GM18873 (cell line): ENCODE results near the gene LRRC3B.

Source experiments
- ATAC-seq: cut with Tn5 transposase; IDR thresholded peaks from one replicate; pipeline ENCODE4 v1.9.1; 2021; ENCODE audit warnings: mild to moderate bottlenecking, moderate library complexity, moderate number of reproducible peaks; ENCODE audit not compliant: unreplicated experiment, low FRiP score

LRRC3B gene

GRCh38 chr3:26704736-26705135, 82.2 kb downstream of the LRRC3B start:
- no peak for ATAC-seq

GRCh38 chr3:26708501-26708900, 85.9 kb downstream of the LRRC3B start:
- ATAC-seq: no peak

DNA sequence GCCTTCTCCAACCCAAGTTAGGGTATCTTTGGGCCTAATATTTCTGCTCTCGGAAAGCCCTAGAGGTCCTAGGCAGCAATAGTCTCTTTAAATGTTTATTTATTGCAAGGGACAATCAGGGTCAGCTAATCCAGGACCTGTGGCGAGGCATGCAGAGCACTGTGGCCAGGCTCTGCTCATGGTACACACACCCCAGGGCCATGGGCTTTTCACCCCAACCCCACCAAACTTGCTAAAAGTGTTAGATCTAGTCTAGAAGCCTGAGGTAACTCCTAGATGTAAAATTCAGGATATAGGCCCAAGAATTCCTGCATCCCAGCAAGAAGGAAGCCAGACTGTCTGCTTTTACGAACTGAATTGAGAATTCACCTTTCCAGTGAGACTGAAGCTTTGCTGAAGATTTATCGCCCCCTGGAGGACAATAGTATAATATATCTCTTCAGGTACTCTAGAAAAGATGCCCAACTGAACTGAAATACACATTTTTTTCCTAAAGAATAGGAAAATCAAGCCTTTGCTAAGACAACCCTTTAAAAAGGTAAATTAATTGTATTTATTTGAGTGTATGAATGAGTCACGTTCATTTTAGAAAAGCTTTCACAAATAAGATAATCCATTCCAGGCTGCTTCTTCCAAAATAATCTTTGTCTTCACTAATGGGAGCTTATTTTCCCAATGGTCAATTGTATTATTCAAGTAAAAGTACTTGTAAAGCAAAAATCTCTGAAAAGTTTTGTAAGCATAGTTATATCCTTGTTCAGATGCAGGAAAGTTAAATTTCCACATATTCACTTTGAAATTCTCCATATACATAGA, 89.8 kb downstream of the LRRC3B start:
- ATAC-seq: peak; percentile 68

DNA sequence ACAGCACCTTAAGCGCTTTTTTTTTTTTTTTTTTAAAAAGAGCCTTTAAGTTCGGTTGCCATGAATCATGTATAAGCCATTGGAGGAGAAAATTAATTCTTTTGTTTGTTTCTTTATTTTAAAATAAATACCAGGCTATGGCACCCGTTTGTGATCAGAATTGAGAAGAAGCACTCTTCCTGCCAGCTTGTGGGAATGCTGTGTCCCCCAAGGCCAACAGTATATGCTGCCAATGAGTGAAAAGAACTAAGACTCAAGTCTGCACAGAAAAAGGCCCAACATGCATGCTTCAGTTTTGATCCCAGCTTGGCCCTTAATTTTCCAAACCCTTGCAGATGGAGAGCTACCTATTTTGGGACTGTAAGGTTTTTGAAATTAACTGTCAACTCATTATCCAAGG, 90.5 kb downstream of the LRRC3B start:
- no peak for ATAC-seq

DNA sequence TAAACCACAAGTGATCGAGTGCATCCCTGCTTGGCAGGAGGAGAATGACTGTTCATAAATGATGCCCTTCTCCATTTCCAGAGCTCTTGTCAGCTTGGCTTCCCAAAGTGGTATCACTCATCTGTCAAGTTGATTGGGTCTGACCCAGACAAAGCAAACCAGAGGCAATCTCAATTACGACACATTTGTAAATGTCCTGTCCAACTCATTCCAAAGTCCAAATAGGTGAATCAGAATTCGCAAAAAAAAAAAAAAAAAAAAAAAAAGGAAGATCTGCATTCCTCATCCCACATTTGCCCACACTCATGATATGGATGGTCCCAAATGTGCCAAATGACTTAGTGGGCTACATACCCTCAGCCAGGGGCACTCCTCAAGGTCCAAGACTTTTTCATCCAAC, 91.9 kb downstream of the LRRC3B start:
- ATAC-seq: no peak

- no peak for ATAC-seq
Measured at GRCh38 chr3:26715431-26715830, 92.9 kb downstream of the LRRC3B start.

GRCh38 chr3:26718315-26718714, 95.7 kb downstream of the LRRC3B start:
- ATAC-seq: no peak

GRCh38 chr3:26719134-26719533, 96.6 kb downstream of the LRRC3B start:
- no peak for ATAC-seq

DNA sequence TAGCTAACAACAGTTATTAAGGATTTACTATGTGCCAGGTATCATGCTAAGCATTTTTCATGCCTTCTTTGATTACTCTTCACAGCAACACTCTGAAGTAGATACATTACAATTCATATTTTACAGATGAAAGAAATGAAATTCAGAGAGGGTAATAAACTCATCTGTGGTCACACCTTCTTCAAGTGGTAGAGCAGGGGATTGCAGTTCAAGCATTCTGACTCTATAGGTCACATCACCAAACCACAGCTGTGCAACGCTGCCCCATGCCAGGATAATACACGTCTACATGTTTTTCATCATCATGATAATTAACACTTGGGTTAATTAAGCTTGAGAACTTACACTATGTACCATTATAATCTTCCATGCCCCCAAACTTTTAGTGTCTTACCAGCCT, 98.5 kb downstream of the LRRC3B start:
- no peak for ATAC-seq

DNA sequence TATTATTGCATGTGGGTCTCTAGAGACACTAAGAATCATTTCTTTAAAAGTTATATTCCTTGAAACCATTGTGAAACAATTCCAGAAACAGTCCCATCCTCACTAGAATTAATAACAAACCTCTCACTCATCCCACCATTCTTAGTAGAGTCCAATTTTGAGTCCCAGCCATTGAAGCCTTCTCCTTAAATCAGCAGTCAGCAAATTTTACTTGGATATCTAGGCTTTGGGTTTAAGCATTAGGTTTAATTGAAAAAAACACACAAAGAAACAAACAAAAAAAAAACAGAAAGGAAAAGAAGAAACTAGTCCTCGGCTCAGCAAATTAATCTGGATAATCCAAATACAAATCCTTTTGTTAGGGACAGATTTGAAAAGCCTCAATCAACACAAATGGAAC, 109.3 kb downstream of the LRRC3B start:
- no peak for ATAC-seq

- no peak for ATAC-seq
Measured at GRCh38 chr3:26750263-26750662, 127.7 kb downstream of the LRRC3B start.

- ATAC-seq: no peak
Measured at GRCh38 chr3:26752466-26752865, 129.9 kb downstream of the LRRC3B start.

DNA sequence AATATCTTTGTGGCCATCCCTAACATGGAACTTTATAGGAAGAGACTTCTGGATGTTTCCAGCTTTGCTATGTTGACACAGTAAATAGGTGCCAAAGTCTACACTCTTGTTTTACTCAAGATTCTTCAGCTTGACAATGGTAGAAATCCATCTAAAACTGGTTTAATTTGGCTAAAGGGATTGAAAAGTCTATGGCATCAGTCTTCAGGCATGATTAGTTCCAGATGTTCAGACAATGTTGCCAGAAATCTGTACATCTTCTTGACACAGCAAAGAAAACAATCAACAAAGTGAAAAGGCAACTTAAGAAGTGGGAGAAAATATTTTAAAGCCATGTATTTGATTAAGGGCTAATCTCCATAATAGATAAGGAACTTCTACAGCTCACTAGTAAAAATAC, 130.5 kb downstream of the LRRC3B start:
- ATAC-seq: no peak

GRCh38 chr3:26757978-26758377, 135.4 kb downstream of the LRRC3B start:
- ATAC-seq: no peak
